DMS114 treated with DMSO at 0.1 percent for 48 hours (cell line): ENCODE measurements around the gene GSTT4.
"Not testable (repeated sequence)": the region's sequence is repeated elsewhere in the genome, so short reads cannot be mapped to it uniquely, and the experiment has no call there.

Experiments used
- DNase-seq: peaks from one replicate; lab custom pipeline; 2025; ENCODE audit not compliant: unreplicated experiment; lab: John Stamatoyannopoulos, UW

GSTT4 gene

GRCh38 chr22:24026056-24026455, 20.8 kb upstream of the GSTT4 start:
- DNase-seq, result no peak

GRCh38 chr22:24025475-24025874, 20.2 kb upstream of the GSTT4 start:
- no peak for DNase-seq

- no peak for DNase-seq
These were observed 19.1 kb upstream of the GSTT4 start for GRCh38 chr22:24024354-24024753.

GRCh38 chr22:24023204-24023789, 18.0 kb upstream of the GSTT4 start:
- no peak for DNase-seq

GRCh38 chr22:24021304-24021703, 16.1 kb upstream of the GSTT4 start:
- no peak for DNase-seq

GRCh38 chr22:24016156-24016555, 10.9 kb upstream of the GSTT4 start:
- no peak for DNase-seq

- DNase-seq, result no peak
These were observed 6.4 kb upstream of the GSTT4 start for GRCh38 chr22:24011735-24012068.

- no peak for DNase-seq
These were observed 4.8 kb upstream of the GSTT4 start for GRCh38 chr22:24010018-24010391.

- no peak for DNase-seq
These were observed 4.2 kb upstream of the GSTT4 start for GRCh38 chr22:24009227-24010017.

GRCh38 chr22:24008381-24009226, 3.4 kb upstream of the GSTT4 start:
- no peak for DNase-seq

- DNase-seq, result no peak
These were observed 2.7 kb upstream of the GSTT4 start for GRCh38 chr22:24008022-24008283.

- DNase-seq, result no peak
These were observed 2.2 kb upstream of the GSTT4 start for GRCh38 chr22:24007253-24008021.

GRCh38 chr22:24006914-24007214, 1.6 kb upstream of the GSTT4 start:
- no peak for DNase-seq

GRCh38 chr22:24006207-24006913, 1.1 kb upstream of the GSTT4 start:
- no peak for DNase-seq

- DNase-seq, result no peak
These were observed 1.4 kb downstream of the GSTT4 start for GRCh38 chr22:24003887-24004286.

- DNase-seq, result no peak
These were observed 2.4 kb downstream of the GSTT4 start for GRCh38 chr22:24002851-24003250.

- DNase-seq, result no peak
These were observed 3.0 kb downstream of the GSTT4 start for GRCh38 chr22:24002272-24002671.

- no peak for DNase-seq
These were observed 3.9 kb downstream of the GSTT4 start for GRCh38 chr22:24001314-24001713.

GRCh38 chr22:23999779-24000178, 5.5 kb downstream of the GSTT4 start:
- DNase-seq, result not testable (repeated sequence)

- DNase-seq, result no peak
These were observed 8.2 kb downstream of the GSTT4 start for GRCh38 chr22:23997092-23997491.

GRCh38 chr22:23993581-23994177, 11.6 kb downstream of the GSTT4 start:
- not testable (repeated sequence) for DNase-seq
